ENCODE results near the gene TRMT61A. TPM values are rescaled to one million over a fixed set of nuclear protein-coding genes. Genes with fewer than 3 reads are reported as not detected.

The TRMT61A gene
- total and polyA plus RNA-seq, 2 of the 13 experiments (the other 11 are each of a cell fraction or from before 2014, with no cell fraction given) = 6.5 to 13.6 TPM

DNA sequence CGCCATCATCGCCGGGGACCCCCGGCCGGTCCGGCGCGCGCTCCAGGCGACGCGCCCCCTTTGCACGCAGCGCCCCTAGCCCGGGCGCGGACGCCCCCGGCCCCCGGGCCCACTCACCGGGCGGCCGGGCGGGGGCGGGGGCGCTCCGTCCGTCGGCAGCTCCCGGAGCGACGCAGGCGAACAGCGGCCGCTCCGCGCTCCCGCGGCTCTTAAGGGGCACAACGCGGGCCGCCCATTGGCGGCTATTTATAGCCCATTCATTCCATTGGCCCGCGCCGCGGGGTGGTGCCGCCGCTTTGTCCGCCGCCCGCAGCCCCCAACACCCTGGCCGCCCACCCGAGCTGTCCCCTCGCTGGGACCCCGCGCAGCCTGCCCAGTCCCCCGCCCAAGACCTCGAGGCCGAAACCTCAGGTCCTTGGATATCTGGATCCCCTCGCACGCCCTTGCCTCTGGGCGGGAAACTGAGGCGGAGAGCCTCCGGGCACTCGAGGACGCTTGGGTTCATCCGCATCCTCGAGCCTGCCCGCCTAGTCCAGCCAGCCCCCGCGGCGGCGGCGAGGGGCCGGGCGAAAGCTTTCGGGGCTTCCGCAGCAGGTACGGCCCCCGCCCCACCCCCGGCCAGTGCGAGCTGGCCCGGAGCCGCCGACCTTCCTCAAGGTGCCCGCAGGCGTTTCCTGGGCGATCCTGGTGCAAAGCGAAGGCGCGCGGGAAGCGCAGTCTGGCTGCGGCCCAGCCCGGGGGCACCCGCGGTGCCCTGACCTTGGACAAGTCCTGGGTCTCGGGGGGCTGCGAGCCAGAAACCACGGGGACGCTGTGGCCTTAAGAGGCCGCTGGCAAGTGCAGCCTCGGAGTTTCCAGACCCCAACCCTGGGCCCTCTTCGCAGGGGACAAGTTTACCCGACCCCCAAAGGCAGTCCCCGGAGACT lies 6.1 kb upstream of the TRMT61A start, which contains the start of gene CKB (continued):
- TF ChIP-seq RBM39 (IDR thresholded peaks at IDR 0.05; ENCODE audit: low read depth, low read length, poor library complexity, severe bottlenecking) = no peak
- TF ChIP-seq ZNF460 (CRISPR knock-in tag; IDR thresholded peaks at IDR 0.05; ENCODE audit: borderline replicate concordance) = no peak
- TF ChIP-seq, protein P1, sequence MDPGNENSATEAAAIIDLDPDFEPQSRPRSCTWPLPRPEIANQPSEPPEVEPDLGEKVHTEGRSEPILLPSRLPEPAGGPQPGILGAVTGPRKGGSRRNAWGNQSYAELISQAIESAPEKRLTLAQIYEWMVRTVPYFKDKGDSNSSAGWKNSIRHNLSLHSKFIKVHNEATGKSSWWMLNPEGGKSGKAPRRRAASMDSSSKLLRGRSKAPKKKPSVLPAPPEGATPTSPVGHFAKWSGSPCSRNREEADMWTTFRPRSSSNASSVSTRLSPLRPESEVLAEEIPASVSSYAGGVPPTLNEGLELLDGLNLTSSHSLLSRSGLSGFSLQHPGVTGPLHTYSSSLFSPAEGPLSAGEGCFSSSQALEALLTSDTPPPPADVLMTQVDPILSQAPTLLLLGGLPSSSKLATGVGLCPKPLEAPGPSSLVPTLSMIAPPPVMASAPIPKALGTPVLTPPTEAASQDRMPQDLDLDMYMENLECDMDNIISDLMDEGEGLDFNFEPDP (CRISPR knock-in tag; conservative IDR thresholded peaks at IDR 0.05) = no peak
- TF ChIP-seq ZNF124 (CRISPR knock-in tag; IDR thresholded peaks at IDR 0.05) = no peak
- TF ChIP-seq ZBTB7A (CRISPR knock-in tag; IDR thresholded peaks at IDR 0.05) = peak; percentile 47; the same call in 1 of the 2 replicates
- TF ChIP-seq, protein P2, sequence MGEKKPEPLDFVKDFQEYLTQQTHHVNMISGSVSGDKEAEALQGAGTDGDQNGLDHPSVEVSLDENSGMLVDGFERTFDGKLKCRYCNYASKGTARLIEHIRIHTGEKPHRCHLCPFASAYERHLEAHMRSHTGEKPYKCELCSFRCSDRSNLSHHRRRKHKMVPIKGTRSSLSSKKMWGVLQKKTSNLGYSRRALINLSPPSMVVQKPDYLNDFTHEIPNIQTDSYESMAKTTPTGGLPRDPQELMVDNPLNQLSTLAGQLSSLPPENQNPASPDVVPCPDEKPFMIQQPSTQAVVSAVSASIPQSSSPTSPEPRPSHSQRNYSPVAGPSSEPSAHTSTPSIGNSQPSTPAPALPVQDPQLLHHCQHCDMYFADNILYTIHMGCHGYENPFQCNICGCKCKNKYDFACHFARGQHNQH (CRISPR knock-in tag; IDR thresholded peaks at IDR 0.05) = no peak
- TF ChIP-seq U2AF1 (optimal IDR thresholded peaks at IDR 0.05; ENCODE audit: low read depth, low read length) = no peak
- no peak for TF ChIP-seq TGIF2 (CRISPR knock-in tag; IDR thresholded peaks at IDR 0.05)
- TF ChIP-seq POLR2AphosphoS5 (IDR thresholded peaks at IDR 0.05; ENCODE audit: low read depth, low read length) = peak; percentile 68
- TF ChIP-seq, protein P3, sequence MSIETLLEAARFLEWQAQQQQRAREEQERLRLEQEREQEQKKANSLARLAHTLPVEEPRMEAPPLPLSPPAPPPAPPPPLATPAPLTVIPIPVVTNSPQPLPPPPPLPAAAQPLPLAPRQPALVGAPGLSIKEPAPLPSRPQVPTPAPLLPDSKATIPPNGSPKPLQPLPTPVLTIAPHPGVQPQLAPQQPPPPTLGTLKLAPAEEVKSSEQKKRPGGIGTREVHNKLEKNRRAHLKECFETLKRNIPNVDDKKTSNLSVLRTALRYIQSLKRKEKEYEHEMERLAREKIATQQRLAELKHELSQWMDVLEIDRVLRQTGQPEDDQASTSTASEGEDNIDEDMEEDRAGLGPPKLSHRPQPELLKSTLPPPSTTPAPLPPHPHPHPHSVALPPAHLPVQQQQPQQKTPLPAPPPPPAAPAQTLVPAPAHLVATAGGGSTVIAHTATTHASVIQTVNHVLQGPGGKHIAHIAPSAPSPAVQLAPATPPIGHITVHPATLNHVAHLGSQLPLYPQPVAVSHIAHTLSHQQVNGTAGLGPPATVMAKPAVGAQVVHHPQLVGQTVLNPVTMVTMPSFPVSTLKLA (IDR thresholded peaks at IDR 0.05) = no peak
- TF ChIP-seq, protein P4, sequence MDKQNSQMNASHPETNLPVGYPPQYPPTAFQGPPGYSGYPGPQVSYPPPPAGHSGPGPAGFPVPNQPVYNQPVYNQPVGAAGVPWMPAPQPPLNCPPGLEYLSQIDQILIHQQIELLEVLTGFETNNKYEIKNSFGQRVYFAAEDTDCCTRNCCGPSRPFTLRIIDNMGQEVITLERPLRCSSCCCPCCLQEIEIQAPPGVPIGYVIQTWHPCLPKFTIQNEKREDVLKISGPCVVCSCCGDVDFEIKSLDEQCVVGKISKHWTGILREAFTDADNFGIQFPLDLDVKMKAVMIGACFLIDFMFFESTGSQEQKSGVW (CRISPR knock-in tag; IDR thresholded peaks at IDR 0.05; ENCODE audit: borderline replicate concordance) = no peak
- TF ChIP-seq HNRNPH1 (optimal IDR thresholded peaks at IDR 0.05; ENCODE audit: low read depth, low read length) = no peak
- TF ChIP-seq ZNF761 (CRISPR knock-in tag; conservative IDR thresholded peaks at IDR 0.05) = no peak
- TF ChIP-seq, protein P5, sequence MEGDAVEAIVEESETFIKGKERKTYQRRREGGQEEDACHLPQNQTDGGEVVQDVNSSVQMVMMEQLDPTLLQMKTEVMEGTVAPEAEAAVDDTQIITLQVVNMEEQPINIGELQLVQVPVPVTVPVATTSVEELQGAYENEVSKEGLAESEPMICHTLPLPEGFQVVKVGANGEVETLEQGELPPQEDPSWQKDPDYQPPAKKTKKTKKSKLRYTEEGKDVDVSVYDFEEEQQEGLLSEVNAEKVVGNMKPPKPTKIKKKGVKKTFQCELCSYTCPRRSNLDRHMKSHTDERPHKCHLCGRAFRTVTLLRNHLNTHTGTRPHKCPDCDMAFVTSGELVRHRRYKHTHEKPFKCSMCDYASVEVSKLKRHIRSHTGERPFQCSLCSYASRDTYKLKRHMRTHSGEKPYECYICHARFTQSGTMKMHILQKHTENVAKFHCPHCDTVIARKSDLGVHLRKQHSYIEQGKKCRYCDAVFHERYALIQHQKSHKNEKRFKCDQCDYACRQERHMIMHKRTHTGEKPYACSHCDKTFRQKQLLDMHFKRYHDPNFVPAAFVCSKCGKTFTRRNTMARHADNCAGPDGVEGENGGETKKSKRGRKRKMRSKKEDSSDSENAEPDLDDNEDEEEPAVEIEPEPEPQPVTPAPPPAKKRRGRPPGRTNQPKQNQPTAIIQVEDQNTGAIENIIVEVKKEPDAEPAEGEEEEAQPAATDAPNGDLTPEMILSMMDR (CRISPR knock-in tag; IDR thresholded peaks at IDR 0.05) = no peak
- TF ChIP-seq ZNF234 (CRISPR knock-in tag; conservative IDR thresholded peaks at IDR 0.05) = no peak
- TF ChIP-seq FOXA1 (IDR thresholded peaks at IDR 0.05) = no peak
- no peak for TF ChIP-seq FOXA1 (CRISPR knock-in tag; IDR thresholded peaks at IDR 0.05)
- TF ChIP-seq, protein P6, sequence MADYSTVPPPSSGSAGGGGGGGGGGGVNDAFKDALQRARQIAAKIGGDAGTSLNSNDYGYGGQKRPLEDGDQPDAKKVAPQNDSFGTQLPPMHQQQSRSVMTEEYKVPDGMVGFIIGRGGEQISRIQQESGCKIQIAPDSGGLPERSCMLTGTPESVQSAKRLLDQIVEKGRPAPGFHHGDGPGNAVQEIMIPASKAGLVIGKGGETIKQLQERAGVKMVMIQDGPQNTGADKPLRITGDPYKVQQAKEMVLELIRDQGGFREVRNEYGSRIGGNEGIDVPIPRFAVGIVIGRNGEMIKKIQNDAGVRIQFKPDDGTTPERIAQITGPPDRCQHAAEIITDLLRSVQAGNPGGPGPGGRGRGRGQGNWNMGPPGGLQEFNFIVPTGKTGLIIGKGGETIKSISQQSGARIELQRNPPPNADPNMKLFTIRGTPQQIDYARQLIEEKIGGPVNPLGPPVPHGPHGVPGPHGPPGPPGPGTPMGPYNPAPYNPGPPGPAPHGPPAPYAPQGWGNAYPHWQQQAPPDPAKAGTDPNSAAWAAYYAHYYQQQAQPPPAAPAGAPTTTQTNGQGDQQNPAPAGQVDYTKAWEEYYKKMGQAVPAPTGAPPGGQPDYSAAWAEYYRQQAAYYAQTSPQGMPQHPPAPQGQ (CRISPR knock-in tag; IDR thresholded peaks at IDR 0.05; ENCODE audit: borderline replicate concordance) = no peak
- no peak for TF ChIP-seq ARID2 (CRISPR knock-in tag; IDR thresholded peaks at IDR 0.05; ENCODE audit: borderline replicate concordance)
- TF ChIP-seq ZNF737 (CRISPR knock-in tag; IDR thresholded peaks at IDR 0.05; ENCODE audit: borderline replicate concordance) = no peak
- TF ChIP-seq ZNF879 (CRISPR knock-in tag; IDR thresholded peaks at IDR 0.05) = no peak
